Activated CD8-positive, alpha-beta memory T cell treated with anti-CD3 and anti-CD28 coated beads, Interleukin-2, amount 50 U/mL, for 1 hour (primary cell): ENCODE measurements around the gene NIPSNAP2.
"Not testable (repeated sequence)": the region's sequence is repeated elsewhere in the genome, so short reads cannot be mapped to it uniquely, and the experiment has no call there.

ENCODE experiments used
- DNase-seq: peaks from one replicate; pipeline ENCODE4 v3.0.0-alpha.2; 2020; ENCODE audit errors: extremely low read depth

The NIPSNAP2 gene

DNA sequence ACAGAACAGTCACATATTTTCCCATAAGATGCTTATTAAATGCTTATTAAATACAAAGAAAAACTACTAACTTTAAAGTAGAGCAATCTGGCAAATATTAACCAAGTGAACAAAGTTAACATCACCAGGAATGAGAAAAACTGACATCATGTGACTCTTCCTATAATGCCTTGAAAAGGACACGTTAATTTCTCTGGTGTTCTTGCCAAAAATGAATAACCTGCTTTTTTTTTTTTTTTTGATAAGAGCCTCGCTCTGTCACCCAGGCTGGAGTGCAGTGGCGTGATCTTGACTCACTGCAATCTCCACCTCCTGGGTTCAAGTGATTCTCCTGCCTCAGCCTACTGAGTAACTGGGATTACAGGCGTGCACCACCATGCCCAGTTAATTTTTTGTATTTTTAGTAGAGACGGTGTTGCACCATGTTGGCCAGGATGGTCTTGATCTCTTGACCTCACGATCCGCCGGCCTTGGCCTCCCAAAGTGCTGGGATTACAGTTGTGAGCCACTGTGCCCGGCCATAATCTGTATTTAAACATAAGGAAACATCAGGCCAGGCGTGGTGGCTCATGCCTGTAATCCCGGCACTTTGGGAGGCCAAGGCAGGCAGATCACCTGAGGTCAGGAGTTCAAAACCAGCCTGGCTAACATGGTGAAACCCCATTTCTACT lies 83.2 kb downstream of the NIPSNAP2 start:
- not testable (repeated sequence) for DNase-seq

- no peak for DNase-seq
These were observed 83.9 kb downstream of the NIPSNAP2 start for GRCh38 chr7:56048245-56048644.

GRCh38 chr7:56048763-56049162 lies 84.4 kb downstream of the NIPSNAP2 start:
- DNase-seq = not testable (repeated sequence)
